ENCODE results near the gene TNFAIP8L3. TPM values are rescaled to one million over a fixed set of nuclear protein-coding genes. Genes with fewer than 3 reads are reported as not detected.

Gene TNFAIP8L3
- total RNA-seq, 1 experiment from 2014 or later: 0.20 TPM

GRCh38 chr15:51135276-51135675 lies 40.6 kb upstream of the TNFAIP8L3 start:
- Histone ChIP-seq H3K27ac (no peak overlapping the region), H3K4me2 (no peak overlapping the region), H3K4me1 (replicated peaks; ENCODE audit: insufficient read depth) (no peaks in the 10 kb centered on the region), H3K4me3 (no peak overlapping the region), H3K36me3 (ENCODE audit: low read depth) (no peaks in the 10 kb centered on the region), H3K9me2 (ENCODE audit: insufficient read depth) (no peaks in the 10 kb centered on the region), H3K79me2 (ENCODE audit: low read depth) (no peaks in the 10 kb centered on the region), H3K9me3 (ENCODE audit: insufficient read depth, low read depth) (no peaks in the 10 kb centered on the region; the same call in 1 of the 2 replicates), H2AFZ (no peak overlapping the region), H3F3A (ENCODE audit: insufficient read depth, low read depth) (no peaks in the 10 kb centered on the region), H3K27me3 (ENCODE audit: insufficient read depth, low read depth) (no peaks in the 10 kb centered on the region), H4K20me1 (ENCODE audit: insufficient read depth) (no peaks in the 10 kb centered on the region)
- CTCF ChIA-PET: no interaction called here
- no peak for DNase-seq
- TF ChIP-seq CTCF (conservative IDR thresholded peaks at IDR 0.05) (no peak), EZH2 (IDR thresholded peaks at IDR 0.05; ENCODE audit: low read depth) (no peak)
- intact Hi-C loops (cut with micrococcal nuclease; ENCODE audit: unreplicated experiment): no loop called here
- BruUV-seq (replicated peaks): no TSS peak
- POLR2A ChIA-PET (ENCODE audit: unreplicated experiment): no interaction called here

GRCh38 chr15:51134416-51135199 lies 39.9 kb upstream of the TNFAIP8L3 start:
- DNase-seq: no peak
- Histone ChIP-seq H3F3A (ENCODE audit: insufficient read depth, low read depth) (no peaks in the 10 kb centered on the region), H3K27me3 (ENCODE audit: insufficient read depth, low read depth) (no peaks in the 10 kb centered on the region), H2AFZ (no peak overlapping the region), H3K4me3 (no peak overlapping the region), H3K9me3 (ENCODE audit: insufficient read depth, low read depth) (no peaks in the 10 kb centered on the region), H3K4me1 (replicated peaks; ENCODE audit: insufficient read depth) (no peaks in the 10 kb centered on the region), H3K27ac (no peak overlapping the region), H3K4me2 (no peak overlapping the region), H4K20me1 (ENCODE audit: insufficient read depth) (no peaks in the 10 kb centered on the region), H3K79me2 (ENCODE audit: low read depth) (no peaks in the 10 kb centered on the region), H3K36me3 (ENCODE audit: low read depth) (no peaks in the 10 kb centered on the region), H3K9me2 (ENCODE audit: insufficient read depth) (no peaks in the 10 kb centered on the region)
- BruUV-seq (replicated peaks): no TSS peak
- no peak for TF ChIP-seq CTCF (conservative IDR thresholded peaks at IDR 0.05)
- TF ChIP-seq EZH2 (IDR thresholded peaks at IDR 0.05; ENCODE audit: low read depth): no peak
- ChIA-PET POLR2A (ENCODE audit: unreplicated experiment) (no interaction called here), CTCF (no interaction called here)
- intact Hi-C loops (cut with micrococcal nuclease; ENCODE audit: unreplicated experiment): loop anchor here (5.0 kb wide), 1 partner anchor 58 kb away; no protein-coding TSS in a partner anchor

GRCh38 chr15:51133140-51133765 lies 38.5 kb upstream of the TNFAIP8L3 start:
- H4K20me1 ChIP-seq (ENCODE audit: insufficient read depth): no peaks in the 10 kb centered on the region
- no peak overlapping the region for H2AFZ ChIP-seq
- H3K4me2 ChIP-seq: no peak overlapping the region
- intact Hi-C loops (cut with micrococcal nuclease; ENCODE audit: unreplicated experiment): loop anchor here (5.0 kb wide), 1 partner anchor 59 kb away; no protein-coding TSS in a partner anchor
- DNase-seq: no peak
- H3F3A ChIP-seq (ENCODE audit: insufficient read depth, low read depth): no peaks in the 10 kb centered on the region
- no peaks in the 10 kb centered on the region for H3K9me3 ChIP-seq (ENCODE audit: insufficient read depth, low read depth)
- H3K36me3 ChIP-seq (ENCODE audit: low read depth): no peaks in the 10 kb centered on the region
- no peak for TF ChIP-seq EZH2 (IDR thresholded peaks at IDR 0.05; ENCODE audit: low read depth)
- TF ChIP-seq CTCF (conservative IDR thresholded peaks at IDR 0.05): no peak; the same call in 1 of the 2 replicates
- H3K27me3 ChIP-seq (ENCODE audit: insufficient read depth, low read depth): no peaks in the 10 kb centered on the region
- no peaks in the 10 kb centered on the region for H3K4me1 ChIP-seq (replicated peaks; ENCODE audit: insufficient read depth)
- no peak overlapping the region for H3K4me3 ChIP-seq
- no peaks in the 10 kb centered on the region for H3K9me2 ChIP-seq (ENCODE audit: insufficient read depth)
- CTCF ChIA-PET: interaction anchor here (0.5 to 1.2 kb wide), 3 partner anchors 219 to 489 kb away, joined by 3 read pairs; no protein-coding TSS in a partner anchor
- POLR2A ChIA-PET (ENCODE audit: unreplicated experiment): interaction anchor here (0.6 kb wide), 1 partner anchor 134 kb away, joined by 3 read pairs; no protein-coding TSS in a partner anchor
- no peaks in the 10 kb centered on the region for H3K79me2 ChIP-seq (ENCODE audit: low read depth)
- BruUV-seq (replicated peaks): no TSS peak
- no peak overlapping the region for H3K27ac ChIP-seq
